HEK293 (cell line): ENCODE results near the gene TSPOAP1.

Experiments used
- CTCF ChIP-seq: fragments of 450-650 bp; formaldehyde crosslinking; IDR thresholded peaks from 2 replicates; pipeline ENCODE4 v1.5.1; 2016; ENCODE audit warnings: missing biosample characterization, missing genetic modification characterization
- GLI4 ChIP-seq: fragments of 450-650 bp; formaldehyde crosslinking; IDR thresholded peaks from 2 replicates; pipeline ENCODE4 v1.5.1; 2016; ENCODE audit warnings: missing biosample characterization, missing genetic modification characterization
- MZF1 ChIP-seq: fragments of 450-650 bp; formaldehyde crosslinking; IDR thresholded peaks from 2 replicates; pipeline ENCODE4 v1.5.1; 2017; ENCODE audit warnings: missing biosample characterization, missing genetic modification characterization, borderline replicate concordance
- ZFP41 ChIP-seq: fragments of 450-650 bp; formaldehyde crosslinking; IDR thresholded peaks from 2 replicates; pipeline ENCODE4 v1.5.1; 2016; ENCODE audit warnings: missing biosample characterization, missing genetic modification characterization, borderline replicate concordance
- ZNF530 ChIP-seq: fragments of 450-650 bp; formaldehyde crosslinking; IDR thresholded peaks from 2 replicates; pipeline ENCODE4 v1.5.1; 2016; ENCODE audit warnings: low read depth, missing biosample characterization, missing genetic modification characterization
- ZNF768 ChIP-seq: fragments of 450-650 bp; formaldehyde crosslinking; IDR thresholded peaks from 2 replicates; pipeline ENCODE4 v1.5.1; 2018; ENCODE audit warnings: missing biosample characterization, mild to moderate bottlenecking, missing genetic modification characterization

- TF ChIP-seq ZFP41 (tag by site-specific recombination) (no peak), CTCF (tag by site-specific recombination) (no peak), MZF1 (tag by site-specific recombination) (no peak), ZNF768 (tag by site-specific recombination) (no peak), GLI4 (tag by site-specific recombination) (no peak), ZNF530 (tag by site-specific recombination) (no peak)
Observed at GRCh38 chr17:58302171-58302918, 26.2 kb downstream of the TSPOAP1 start.
